CD4-positive, CD25-positive, alpha-beta regulatory T cell (primary cell): ENCODE measurements around the gene NEURL1. TPM values are rescaled to one million over a fixed set of nuclear protein-coding genes. Genes with fewer than 3 reads are reported as not detected.
A peak's percentile ranks its signal among the peaks of the same experiment; 100 is the strongest.
"Not testable (repeated sequence)": the region's sequence is repeated elsewhere in the genome, so short reads cannot be mapped to it uniquely, and the experiment has no call there.

Experiments used
- ATAC-seq, 2 donors: fragments of 150-1000 bp; cut with Tn5 transposase; one replicate each; pipeline ENCODE4 v1.10.0; 2021; ENCODE audit warnings: low read depth in 2 of 2, moderate number of reproducible peaks in 2 of 2, moderate library complexity in 1 of 2
- DNase-seq, 3 donors: peaks; one replicate each; pipeline versions ENCODE4 v3.0.0 to v3.0.0-alpha.2; 2012 to 2022; ENCODE audit warnings: mixed read lengths in 1 of 3
- H3K27ac ChIP-seq: one replicate; pipeline ENCODE4 v1.7.0; 2013; ENCODE audit warnings: mild to moderate bottlenecking, low read length; ENCODE audit not compliant: insufficient read depth, poor library complexity, severe bottlenecking
- H3K27me3 ChIP-seq: one replicate; pipeline ENCODE4 v1.7.0; 2013; ENCODE audit warnings: low read length; ENCODE audit not compliant: control insufficient read depth, insufficient read depth
- H3K36me3 ChIP-seq: one replicate; pipeline ENCODE4 v1.7.0; 2013; ENCODE audit warnings: mild to moderate bottlenecking, low read length, moderate library complexity; ENCODE audit not compliant: control insufficient read depth, insufficient read depth
- H3K4me1 ChIP-seq: 2 replicates; pipeline ENCODE4 v1.7.0; 2013; ENCODE audit warnings: mild to moderate bottlenecking, low read length; ENCODE audit not compliant: insufficient read depth, control insufficient read depth, poor library complexity, severe bottlenecking
- H3K4me3 ChIP-seq: one replicate; pipeline ENCODE4 v1.7.0; 2013; ENCODE audit warnings: low read depth, mild to moderate bottlenecking, low read length, moderate library complexity
- H3K9me3 ChIP-seq, 2 experiments: 1 replicate in 1 of 2; 2 replicates in 1 of 2; pipeline ENCODE4 v1.7.0; 2013; ENCODE audit warnings: low read length in 2 of 2, mild to moderate bottlenecking in 1 of 2, moderate library complexity in 1 of 2; ENCODE audit not compliant: control insufficient read depth in 2 of 2
- H3K27ac Mint-ChIP-seq, 3 donors: one replicate each; pipeline ENCODE4 v1.8.0; 2020 to 2022; ENCODE audit warnings: mild to moderate bottlenecking in 3 of 3, mixed read lengths in 3 of 3, moderate library complexity in 2 of 3
- H3K27me3 Mint-ChIP-seq: one replicate; pipeline ENCODE4 v1.8.0; 2022; ENCODE audit warnings: mild to moderate bottlenecking, mixed read lengths
- H3K36me3 Mint-ChIP-seq: one replicate; pipeline ENCODE4 v1.8.0; 2020; ENCODE audit warnings: mixed read lengths
- H3K4me1 Mint-ChIP-seq, 4 donors: one replicate each; pipeline ENCODE4 v1.8.0; 2020 to 2022; ENCODE audit warnings: mixed read lengths in 4 of 4, mild to moderate bottlenecking in 1 of 4
- H3K4me3 Mint-ChIP-seq, 4 donors: one replicate each; pipeline ENCODE4 v1.8.0; 2020 to 2022; ENCODE audit warnings: mild to moderate bottlenecking in 4 of 4, mixed read lengths in 4 of 4, moderate library complexity in 3 of 4
- H3K9me3 Mint-ChIP-seq, 7 donors: one replicate each; pipeline ENCODE4 v1.8.0; 2020 to 2022; ENCODE audit warnings: mixed read lengths in 7 of 7, mild to moderate bottlenecking in 3 of 7, moderate library complexity in 2 of 7
- polyA plus RNA-seq, 4 donors: library from polyadenylated mRNA; unstranded; fragments of 300-500 nt; fragmentation: Illumina TruSeq; gene quantifications; one replicate each; pipeline ENCODE4 v1.2.3, GENCODE V29; 2021
- total RNA-seq: library from RNA; stranded (reverse); gene quantifications from one replicate; pipeline ENCODE4 v1.2.3, GENCODE V29; 2022

Gene NEURL1
- total and polyA plus RNA-seq, 5 donors from 2014 or later: 0.29 to 1.1 (median 0.71) TPM

DNA sequence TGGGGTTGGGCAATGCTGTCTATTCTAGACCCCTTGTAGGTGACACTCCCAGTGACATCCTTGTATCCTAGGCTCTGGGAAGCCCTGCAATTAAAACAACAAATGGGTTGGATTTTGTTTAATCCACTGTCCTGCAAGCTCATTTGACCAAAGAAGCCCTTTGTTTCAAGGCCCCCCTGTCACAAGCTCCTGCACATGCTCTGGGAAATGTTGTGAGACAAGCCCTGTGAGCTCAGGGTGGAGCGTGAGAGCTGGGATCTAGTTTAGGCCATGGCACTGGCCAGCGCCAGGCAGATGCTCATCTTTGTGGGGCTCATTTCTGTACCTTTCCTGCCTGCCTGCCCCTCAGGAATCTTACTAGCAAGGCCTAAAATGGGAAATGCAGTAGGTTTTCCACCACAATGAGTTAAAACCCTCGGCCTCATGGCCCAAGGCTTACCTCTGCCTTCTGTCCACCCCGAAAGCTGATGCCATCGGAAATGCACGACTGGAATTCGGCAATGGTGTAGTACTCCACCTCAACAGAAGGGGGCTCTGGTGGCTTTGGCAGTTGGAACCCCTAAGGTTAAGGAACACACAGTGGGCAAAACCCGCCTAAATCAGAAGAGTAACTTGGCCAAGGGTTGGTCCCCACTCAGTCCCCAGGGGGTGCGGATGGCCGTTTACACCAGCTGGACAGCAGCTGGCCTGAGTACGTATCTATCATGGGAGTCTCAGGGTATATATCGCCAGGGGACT is 112.0 kb downstream of the NEURL1 start:
- Mint-ChIP-seq H3K9me3 (no peaks in the 10 kb centered on the region), H3K27ac (peak overlapping the region in 1 of 3 donors; percentile 38), H3K27me3 (no peaks in the 10 kb centered on the region), H3K4me3 (no peak overlapping the region), H3K4me1 (no peaks in the 10 kb centered on the region), H3K36me3 (peaks cover 9% of the 10 kb centered on the region)
- no peaks in the 10 kb centered on the region for H3K27me3 ChIP-seq
- DNase-seq (peak in 2 of 3 donors; percentile 38 to 39), ATAC-seq (no peak)
- no peak overlapping the region for H3K4me3 ChIP-seq
- no peaks in the 10 kb centered on the region for H3K9me3 ChIP-seq
- peaks cover 3% of the 10 kb centered on the region for H3K36me3 ChIP-seq
- H3K4me1 ChIP-seq: no peaks in the 10 kb centered on the region
- H3K27ac ChIP-seq: no peak overlapping the region

DNA sequence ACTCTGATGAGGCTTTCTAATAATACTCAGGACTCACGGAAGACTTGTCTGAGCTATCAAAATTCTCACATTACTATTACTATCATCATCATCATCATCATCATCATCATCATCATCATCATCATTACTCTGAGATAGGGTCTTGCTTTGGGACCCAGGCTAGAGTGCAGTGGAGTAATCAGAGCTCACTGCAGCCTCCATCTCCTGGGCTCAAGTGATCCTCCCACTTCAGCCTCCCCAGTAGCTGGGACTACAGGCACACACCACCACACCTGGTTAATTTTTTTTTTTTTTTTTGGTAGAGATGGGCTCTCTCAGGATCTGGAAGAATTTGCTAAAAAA is 112.6 kb downstream of the NEURL1 start:
- ATAC-seq, H3K4me3 Mint-ChIP-seq, H3K4me1 Mint-ChIP-seq: not testable (repeated sequence)

DNA sequence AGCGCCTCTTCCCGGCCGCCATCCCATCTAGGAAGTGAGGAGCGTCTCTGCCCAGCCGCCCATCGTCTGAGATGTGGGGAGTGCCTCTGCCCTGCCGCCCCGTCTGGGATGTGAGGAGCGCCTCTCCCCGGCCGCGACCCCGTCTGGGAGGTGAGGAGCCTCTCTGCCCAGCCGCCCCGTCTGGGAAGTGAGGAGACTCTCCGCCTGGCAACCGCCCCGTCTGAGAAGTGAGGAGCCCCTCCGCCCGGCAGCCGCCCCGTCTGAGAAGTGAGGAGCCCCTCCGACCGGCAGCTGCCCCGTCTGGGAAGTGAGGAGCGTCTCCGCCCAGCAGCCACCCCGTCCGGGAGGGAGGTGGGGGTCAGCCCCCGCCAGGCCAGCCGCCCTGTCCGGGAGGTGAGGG is 113.5 kb downstream of the NEURL1 start:
- not testable (repeated sequence) for DNase-seq, H3K4me1 Mint-ChIP-seq, H3K27ac ChIP-seq, H3K27ac Mint-ChIP-seq, H3K4me1 ChIP-seq, ATAC-seq, H3K4me3 ChIP-seq, H3K9me3 Mint-ChIP-seq, H3K9me3 ChIP-seq, H3K4me3 Mint-ChIP-seq, H3K27me3 ChIP-seq, H3K27me3 Mint-ChIP-seq
- peaks cover 15% of the 10 kb centered on the region for H3K36me3 Mint-ChIP-seq
- H3K36me3 ChIP-seq: peaks cover 15% of the 10 kb centered on the region

More for the DNA sequence above, 112.6 kb downstream of the NEURL1 start:
- H3K4me1 ChIP-seq, H3K36me3 Mint-ChIP-seq, H3K9me3 Mint-ChIP-seq, H3K27me3 ChIP-seq, H3K27ac ChIP-seq, DNase-seq, H3K36me3 ChIP-seq, H3K4me3 ChIP-seq, H3K9me3 ChIP-seq, H3K27me3 Mint-ChIP-seq: not testable (repeated sequence)
- peak overlapping the region in 1 of 3 donors; percentile 38 for H3K27ac Mint-ChIP-seq

DNA sequence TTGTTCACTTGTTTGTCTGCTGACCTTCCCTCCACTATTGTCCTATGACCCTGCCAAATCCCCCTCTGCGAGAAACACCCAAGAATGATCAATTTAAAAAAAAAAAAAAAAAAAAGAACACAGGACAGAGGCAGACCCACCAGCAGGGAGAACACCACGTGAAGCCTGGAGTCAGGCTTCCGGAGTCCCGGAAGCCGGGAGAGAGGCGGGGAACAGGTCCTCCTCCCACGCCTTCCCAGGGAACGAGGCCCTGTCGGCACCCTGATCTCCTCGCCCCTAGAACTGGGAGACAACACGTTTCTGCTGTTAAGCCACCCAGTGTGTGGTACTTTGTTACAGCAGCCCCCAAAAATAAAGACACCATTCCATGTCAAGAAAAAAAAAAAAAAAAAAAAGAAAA is 114.6 kb downstream of the NEURL1 start:
- H3K9me3 Mint-ChIP-seq, H3K27me3 Mint-ChIP-seq, H3K27ac Mint-ChIP-seq, H3K4me1 Mint-ChIP-seq, DNase-seq, H3K4me3 ChIP-seq, ATAC-seq, H3K4me1 ChIP-seq, H3K4me3 Mint-ChIP-seq, H3K9me3 ChIP-seq, H3K27me3 ChIP-seq, H3K27ac ChIP-seq: not testable (repeated sequence)
- peaks cover 16% of the 10 kb centered on the region for H3K36me3 Mint-ChIP-seq
- peaks cover 20% of the 10 kb centered on the region for H3K36me3 ChIP-seq

DNA sequence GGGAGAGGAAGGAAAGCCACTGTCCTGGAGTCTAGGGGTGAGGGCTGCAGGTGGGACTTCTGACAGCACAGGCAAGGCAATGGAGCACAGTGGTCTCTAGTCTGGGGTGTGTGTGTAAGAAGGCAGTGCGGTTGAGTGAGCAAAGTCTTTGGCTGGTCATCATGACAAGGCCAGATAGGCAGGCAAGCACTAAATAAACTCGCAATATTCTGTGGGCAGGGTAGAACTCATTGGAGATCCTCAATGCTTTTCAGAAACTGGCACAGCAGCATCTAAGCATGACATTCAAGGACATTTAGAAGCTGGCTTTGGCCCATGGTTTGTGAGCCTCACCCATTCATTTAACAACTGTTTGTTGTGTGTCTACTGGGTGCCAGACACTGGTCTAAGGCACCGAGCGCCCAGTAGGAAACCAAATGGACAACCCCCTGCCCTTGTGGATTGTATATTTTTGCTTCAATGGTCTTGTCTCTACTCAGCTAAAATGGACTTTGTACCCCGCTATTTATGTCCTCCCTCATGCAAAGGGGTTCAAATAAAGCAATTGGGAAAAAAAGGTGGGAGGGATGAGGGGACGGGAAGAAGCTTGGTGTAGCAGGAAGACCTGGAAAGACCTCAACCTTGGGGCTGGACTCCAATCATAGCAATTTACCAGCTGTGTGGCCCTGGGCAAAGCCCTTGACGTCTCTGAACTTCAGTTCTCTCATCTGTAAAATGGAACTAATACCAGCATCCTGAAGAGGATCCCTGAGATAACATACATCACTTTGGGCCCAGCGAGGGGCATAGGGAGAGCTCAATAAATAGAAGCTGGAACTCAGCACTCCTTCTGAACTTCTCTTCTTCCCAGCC is 116.0 kb downstream of the NEURL1 start:
- H3K27me3 ChIP-seq: no peaks in the 10 kb centered on the region
- H3K36me3 ChIP-seq: peaks cover 26% of the 10 kb centered on the region
- H3K4me1 ChIP-seq: no peaks in the 10 kb centered on the region
- ATAC-seq: no peak
- H3K4me1 Mint-ChIP-seq: peaks cover 0 to 3% (median 0%) of the 10 kb centered on the region in 4 donors
- H3K4me3 Mint-ChIP-seq: no peak overlapping the region
- H3K27ac Mint-ChIP-seq: peak overlapping the region; percentile 30 to 54 (median 37)
- H3K9me3 Mint-ChIP-seq: no peaks in the 10 kb centered on the region
- H3K27me3 Mint-ChIP-seq: no peaks in the 10 kb centered on the region
- no peak for DNase-seq
- H3K36me3 Mint-ChIP-seq: peaks cover 15% of the 10 kb centered on the region
- H3K4me3 ChIP-seq: no peak overlapping the region
- H3K27ac ChIP-seq: no peak overlapping the region
- no peaks in the 10 kb centered on the region for H3K9me3 ChIP-seq

DNA sequence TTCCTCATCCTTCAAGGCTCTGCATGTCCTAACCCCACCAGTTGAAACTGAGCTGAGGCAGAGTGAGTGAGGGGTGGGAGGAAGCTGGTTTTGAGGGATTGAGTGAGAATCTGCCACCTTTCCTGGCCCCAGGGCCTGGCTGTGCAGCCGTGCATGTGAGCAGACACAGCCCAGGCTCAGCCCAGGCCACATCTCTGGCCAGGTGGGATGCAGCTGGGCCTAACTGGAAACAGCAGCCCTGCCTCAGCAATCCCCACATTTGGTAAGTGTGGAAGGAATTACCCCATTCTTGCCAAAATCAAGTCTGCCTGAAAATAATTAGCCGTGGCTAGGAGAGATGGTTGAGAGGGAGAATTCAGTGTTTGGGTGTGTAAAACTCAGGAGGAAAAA is 116.6 kb downstream of the NEURL1 start:
- Mint-ChIP-seq H3K4me1 (peaks cover 0 to 3% (median 0%) of the 10 kb centered on the region in 4 donors), H3K27ac (peak overlapping the region in 2 of 3 donors; percentile 60 to 83)

DNA sequence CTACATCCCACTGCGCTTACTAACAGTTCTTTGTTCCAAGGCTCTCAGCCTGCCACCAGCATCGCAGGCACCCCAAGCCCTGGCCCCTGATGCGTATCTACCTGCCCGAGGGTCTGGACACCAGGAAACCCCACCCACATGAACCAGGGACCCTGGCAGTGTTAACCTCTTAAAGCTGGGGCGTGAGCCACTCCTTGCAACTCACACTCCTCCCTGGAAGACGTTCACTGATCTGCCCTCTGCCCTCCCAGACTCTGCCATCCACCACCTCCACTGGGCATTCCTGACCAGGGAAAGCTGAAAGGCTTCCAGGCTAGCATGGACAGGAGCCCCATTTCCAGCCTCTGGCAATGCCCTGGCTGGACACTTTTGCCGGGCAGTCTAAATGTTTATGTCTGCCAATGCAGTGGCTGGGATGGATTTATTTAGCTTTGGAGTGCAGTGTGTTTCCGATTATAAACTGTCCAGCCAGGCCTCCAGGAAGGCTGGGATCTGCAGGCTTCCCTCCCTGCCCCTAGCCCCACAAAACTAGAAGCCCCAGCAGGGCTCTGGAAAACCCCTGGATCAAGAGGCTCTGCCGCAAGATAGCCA is 117.5 kb downstream of the NEURL1 start:
- Mint-ChIP-seq H3K27me3 (no peaks in the 10 kb centered on the region), H3K27ac (peak overlapping the region in 2 of 3 donors; percentile 43 to 60), H3K9me3 (no peaks in the 10 kb centered on the region), H3K4me3 (no peak overlapping the region), H3K36me3 (peaks cover 22% of the 10 kb centered on the region), H3K4me1 (peaks cover 0 to 3% (median 0%) of the 10 kb centered on the region in 4 donors)
- Histone ChIP-seq H3K4me1 (no peaks in the 10 kb centered on the region), H3K36me3 (peaks cover 26% of the 10 kb centered on the region), H3K4me3 (no peak overlapping the region), H3K27me3 (no peaks in the 10 kb centered on the region), H3K9me3 (no peaks in the 10 kb centered on the region), H3K27ac (no peak overlapping the region)
- DNase-seq: no peak
- no peak for ATAC-seq

More for the DNA sequence above, 116.6 kb downstream of the NEURL1 start:
- no peak for DNase-seq
- Histone ChIP-seq H3K27ac (no peak overlapping the region), H3K4me3 (no peak overlapping the region), H3K36me3 (peaks cover 26% of the 10 kb centered on the region), H3K27me3 (no peaks in the 10 kb centered on the region), H3K4me1 (no peaks in the 10 kb centered on the region), H3K9me3 (no peaks in the 10 kb centered on the region)
- ATAC-seq: no peak
- no peak overlapping the region for H3K4me3 Mint-ChIP-seq
- no peaks in the 10 kb centered on the region for H3K27me3 Mint-ChIP-seq
- H3K9me3 Mint-ChIP-seq: no peaks in the 10 kb centered on the region
- H3K36me3 Mint-ChIP-seq: peaks cover 20% of the 10 kb centered on the region
